PFSK-1 (cell line): ENCODE measurements around the gene XK.

Experiments
- FOXP2 ChIP-seq: optimal IDR thresholded peaks from 2 replicates; pipeline ENCODE3; 2011; ENCODE audit warnings: borderline replicate concordance, control low read depth, inconsistent platforms; ENCODE audit not compliant: insufficient read depth; ENCODE audit errors: extremely low read length, extremely low read depth
- POLR2AphosphoS5 ChIP-seq: IDR thresholded peaks from 2 replicates; pipeline ENCODE4 v1.6.1; 2012; ENCODE audit warnings: low read depth, mild to moderate bottlenecking, control low read depth, low read length, moderate library complexity
- SIN3A ChIP-seq: IDR thresholded peaks from 2 replicates; pipeline ENCODE4 v1.6.1; 2012; ENCODE audit warnings: mild to moderate bottlenecking, low read length, moderate library complexity, borderline replicate concordance; ENCODE audit not compliant: insufficient read depth
- TAF1 ChIP-seq: IDR thresholded peaks from 2 replicates; pipeline ENCODE4 v1.6.1; 2012; ENCODE audit warnings: low read length, control low read depth, borderline replicate concordance; ENCODE audit not compliant: insufficient read depth
- TF ChIP-seq, protein P1 (sequence below), 2 experiments: IDR thresholded peaks; 2 replicates each; pipeline versions ENCODE4 v1.6.1 to v1.8.0; 2011 to 2012; ENCODE audit warnings: low read depth in 2 of 2, low read length in 2 of 2, control low read depth in 1 of 2, inconsistent platforms in 1 of 2, mild to moderate bottlenecking in 1 of 2, moderate library complexity in 1 of 2; ENCODE audit not compliant: insufficient read depth in 1 of 2

GRCh38 chrX:37746951-37747350 is 61.4 kb downstream of the XK start:
- TF ChIP-seq POLR2AphosphoS5 (no peak), TAF1 (no peak), SIN3A (no peak), FOXP2 (no peak)
- TF ChIP-seq, protein P1, sequence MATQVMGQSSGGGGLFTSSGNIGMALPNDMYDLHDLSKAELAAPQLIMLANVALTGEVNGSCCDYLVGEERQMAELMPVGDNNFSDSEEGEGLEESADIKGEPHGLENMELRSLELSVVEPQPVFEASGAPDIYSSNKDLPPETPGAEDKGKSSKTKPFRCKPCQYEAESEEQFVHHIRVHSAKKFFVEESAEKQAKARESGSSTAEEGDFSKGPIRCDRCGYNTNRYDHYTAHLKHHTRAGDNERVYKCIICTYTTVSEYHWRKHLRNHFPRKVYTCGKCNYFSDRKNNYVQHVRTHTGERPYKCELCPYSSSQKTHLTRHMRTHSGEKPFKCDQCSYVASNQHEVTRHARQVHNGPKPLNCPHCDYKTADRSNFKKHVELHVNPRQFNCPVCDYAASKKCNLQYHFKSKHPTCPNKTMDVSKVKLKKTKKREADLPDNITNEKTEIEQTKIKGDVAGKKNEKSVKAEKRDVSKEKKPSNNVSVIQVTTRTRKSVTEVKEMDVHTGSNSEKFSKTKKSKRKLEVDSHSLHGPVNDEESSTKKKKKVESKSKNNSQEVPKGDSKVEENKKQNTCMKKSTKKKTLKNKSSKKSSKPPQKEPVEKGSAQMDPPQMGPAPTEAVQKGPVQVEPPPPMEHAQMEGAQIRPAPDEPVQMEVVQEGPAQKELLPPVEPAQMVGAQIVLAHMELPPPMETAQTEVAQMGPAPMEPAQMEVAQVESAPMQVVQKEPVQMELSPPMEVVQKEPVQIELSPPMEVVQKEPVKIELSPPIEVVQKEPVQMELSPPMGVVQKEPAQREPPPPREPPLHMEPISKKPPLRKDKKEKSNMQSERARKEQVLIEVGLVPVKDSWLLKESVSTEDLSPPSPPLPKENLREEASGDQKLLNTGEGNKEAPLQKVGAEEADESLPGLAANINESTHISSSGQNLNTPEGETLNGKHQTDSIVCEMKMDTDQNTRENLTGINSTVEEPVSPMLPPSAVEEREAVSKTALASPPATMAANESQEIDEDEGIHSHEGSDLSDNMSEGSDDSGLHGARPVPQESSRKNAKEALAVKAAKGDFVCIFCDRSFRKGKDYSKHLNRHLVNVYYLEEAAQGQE (IDR thresholded peaks at IDR 0.05; ENCODE audit: insufficient read depth in 1 of 2, low read depth in 2 of 2, low read length in 2 of 2): no peak
